ENCODE data around the gene SLFN13.
"Not testable (repeated sequence)": the region's sequence is repeated elsewhere in the genome, so short reads cannot be mapped to it uniquely, and the experiment has no call there.

The SLFN13 gene

GRCh38 chr17:35448214-35448898 is at the start of gene SLFN13:
TSS of gene SLFN13 (minus strand) at chr17:35448766. CDS start at chr17:35445680, 3,086 bp downstream.
- in situ Hi-C loops (cut with HindIII; ENCODE audit: low pct_ligation_motif_present, low pct_unique_long_range_greater_than_20kb, low sequenced_read_pairs) = loop anchor here (25.0 kb wide), 1 partner anchor 89 kb away; the partner anchor contains the start of gene SLFN12L
- peak; percentile 93 for DNase-seq

GRCh38 chr17:35496451-35497290 is 48.1 kb upstream of the SLFN13 start:
- no peak for DNase-seq
- in situ Hi-C loops (cut with HindIII; ENCODE audit: low pct_ligation_motif_present, low pct_unique_long_range_greater_than_20kb, low sequenced_read_pairs) = no loop called here

DNA sequence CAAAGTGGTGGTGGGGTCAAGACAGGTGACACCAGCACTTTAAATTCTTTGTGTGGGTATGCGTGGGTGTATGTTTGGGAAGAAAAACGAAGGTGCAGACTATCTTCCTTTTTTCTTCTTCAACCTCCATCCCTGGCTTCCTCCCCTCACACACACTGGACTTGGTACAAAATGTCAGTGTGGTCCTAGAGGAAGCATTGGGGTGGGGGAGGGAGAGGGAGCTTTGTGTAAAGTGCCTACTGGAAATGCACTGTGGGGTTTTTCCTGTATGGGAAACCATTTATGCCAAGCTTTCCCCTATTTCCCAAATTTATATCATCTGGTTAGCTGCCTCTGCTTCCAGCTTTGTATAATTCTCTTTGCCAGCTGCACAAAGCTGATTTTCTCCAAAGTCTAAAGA is 44.5 kb upstream of the SLFN13 start:
- in situ Hi-C loops (cut with HindIII; ENCODE audit: low pct_ligation_motif_present, low pct_unique_long_range_greater_than_20kb, low sequenced_read_pairs) = no loop called here
- no peak for DNase-seq

GRCh38 chr17:35491417-35491816 is 42.9 kb upstream of the SLFN13 start:
- DNase-seq = no peak
- in situ Hi-C loops (cut with HindIII; ENCODE audit: low pct_ligation_motif_present, low pct_unique_long_range_greater_than_20kb, low sequenced_read_pairs) = no loop called here

GRCh38 chr17:35489944-35490343 is 41.4 kb upstream of the SLFN13 start:
- in situ Hi-C loops (cut with HindIII; ENCODE audit: low pct_ligation_motif_present, low pct_unique_long_range_greater_than_20kb, low sequenced_read_pairs) = no loop called here
- no peak for DNase-seq

DNA sequence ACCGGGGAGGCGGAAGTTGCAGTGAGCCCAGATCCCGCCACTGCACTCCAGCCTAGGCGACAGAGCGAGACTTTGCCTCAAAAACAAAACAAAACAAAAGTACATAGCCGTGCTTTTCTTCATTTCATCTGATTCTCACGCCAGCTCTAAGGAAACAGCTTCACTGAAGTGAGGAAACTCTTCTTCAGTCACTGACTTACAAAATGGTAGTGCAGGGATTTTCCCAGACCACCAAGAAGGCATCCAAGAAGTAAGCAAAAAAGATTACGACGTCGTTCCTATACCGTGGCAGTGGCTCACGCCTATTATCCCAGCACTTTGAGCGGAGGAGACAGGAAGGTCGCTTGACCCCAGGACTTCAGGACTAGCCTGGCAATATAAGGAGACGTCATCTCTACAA is 40.4 kb upstream of the SLFN13 start:
- in situ Hi-C loops (cut with HindIII; ENCODE audit: low pct_ligation_motif_present, low pct_unique_long_range_greater_than_20kb, low sequenced_read_pairs) = no loop called here
- no peak for DNase-seq

- in situ Hi-C loops (cut with HindIII; ENCODE audit: low pct_ligation_motif_present, low pct_unique_long_range_greater_than_20kb, low sequenced_read_pairs) = no loop called here
- peak; percentile 32 for DNase-seq
These were observed 38.6 kb upstream of the SLFN13 start for GRCh38 chr17:35486920-35487732.

DNA sequence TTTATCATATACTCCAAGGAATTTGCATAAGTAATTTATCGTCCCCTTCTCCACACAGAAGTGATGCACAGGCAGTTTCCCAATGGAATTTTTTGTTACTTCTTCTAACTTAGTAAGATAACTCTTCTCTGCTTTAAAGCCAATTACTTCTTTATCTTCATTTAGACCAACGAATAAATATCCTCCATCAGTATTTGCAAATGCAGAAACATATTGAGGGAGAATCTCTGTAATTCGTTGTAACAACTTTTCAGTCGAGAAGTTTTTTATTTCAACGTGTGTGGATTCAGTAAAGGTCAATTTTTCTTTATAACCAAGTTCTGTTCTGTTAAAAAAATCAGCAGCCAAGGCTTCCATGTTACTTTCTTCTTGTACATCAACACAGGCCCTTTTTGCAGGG is 30.7 kb upstream of the SLFN13 start:
- in situ Hi-C loops (cut with HindIII; ENCODE audit: low pct_ligation_motif_present, low pct_unique_long_range_greater_than_20kb, low sequenced_read_pairs) = no loop called here
- no peak for DNase-seq

DNA sequence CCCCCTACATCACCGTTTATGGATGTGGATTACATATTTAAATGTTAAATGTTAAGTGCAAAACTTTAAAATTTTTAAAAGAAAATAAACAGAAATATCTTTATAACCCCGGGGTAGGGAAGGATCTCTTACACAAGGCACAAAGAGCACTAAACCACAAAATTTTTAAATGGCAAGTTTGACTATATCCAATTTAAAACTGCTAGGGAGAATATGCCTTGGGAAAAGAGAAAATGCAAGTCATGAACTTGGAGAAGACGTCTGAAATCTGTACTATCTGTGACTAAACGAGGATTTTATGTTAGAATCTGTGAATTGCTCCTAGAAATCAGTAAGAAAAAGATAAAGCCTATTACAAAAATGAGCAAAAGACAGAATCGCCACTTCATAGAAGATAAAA is 28.7 kb upstream of the SLFN13 start:
- in situ Hi-C loops (cut with HindIII; ENCODE audit: low pct_ligation_motif_present, low pct_unique_long_range_greater_than_20kb, low sequenced_read_pairs) = no loop called here
- DNase-seq = no peak

- DNase-seq = no peak
- in situ Hi-C loops (cut with HindIII; ENCODE audit: low pct_ligation_motif_present, low pct_unique_long_range_greater_than_20kb, low sequenced_read_pairs) = no loop called here
These were observed 27.8 kb upstream of the SLFN13 start for GRCh38 chr17:35476283-35476820.

DNA sequence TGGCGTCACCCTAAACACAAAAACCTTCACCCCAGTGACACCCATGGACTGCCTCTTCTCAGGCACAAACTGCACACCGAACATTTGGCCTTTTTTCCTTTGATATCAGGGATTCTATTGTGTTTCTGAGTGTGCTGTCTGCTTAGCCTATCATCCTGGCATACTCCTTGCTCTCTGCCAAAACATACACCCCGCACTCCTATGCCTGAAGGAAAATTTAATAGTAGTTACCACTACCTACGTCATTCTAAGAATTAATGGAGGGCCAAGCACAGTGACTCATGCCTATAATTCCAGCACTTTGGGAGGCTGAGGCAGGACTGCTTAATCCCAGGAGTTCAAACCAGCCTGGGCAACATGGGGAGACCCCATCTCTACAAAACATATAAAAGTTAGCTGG is 19.9 kb upstream of the SLFN13 start:
- no peak for DNase-seq
- in situ Hi-C loops (cut with HindIII; ENCODE audit: low pct_ligation_motif_present, low pct_unique_long_range_greater_than_20kb, low sequenced_read_pairs) = no loop called here

- no peak for DNase-seq
- in situ Hi-C loops (cut with HindIII; ENCODE audit: low pct_ligation_motif_present, low pct_unique_long_range_greater_than_20kb, low sequenced_read_pairs) = no loop called here
These were observed 19.3 kb upstream of the SLFN13 start for GRCh38 chr17:35467824-35468223.

DNA sequence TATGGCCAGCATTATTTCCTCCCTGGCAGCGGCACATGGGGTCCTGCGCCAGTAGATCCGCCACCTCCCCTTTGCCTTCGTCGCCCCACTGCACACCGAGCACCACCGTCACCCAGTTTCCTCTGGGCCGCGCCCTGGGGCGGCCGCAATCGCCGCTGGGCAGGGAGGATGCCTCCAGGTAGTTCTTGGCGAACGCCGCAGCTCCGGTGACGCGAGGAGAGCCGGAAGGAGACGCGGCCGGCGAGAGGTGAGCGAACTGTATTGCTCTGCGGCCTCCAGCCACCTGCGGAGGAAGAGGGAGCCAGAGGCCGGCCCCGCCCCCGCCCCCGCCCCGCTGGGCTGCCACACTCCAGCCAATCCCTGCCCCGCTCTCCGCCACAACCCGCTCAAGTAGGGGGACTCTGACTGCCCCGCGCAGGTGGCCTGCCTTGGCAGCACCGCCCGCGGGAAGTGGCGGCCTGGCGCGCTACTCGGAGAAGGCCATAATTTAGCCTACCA is 11.8 kb upstream of the SLFN13 start:
- in situ Hi-C loops (cut with HindIII; ENCODE audit: low pct_ligation_motif_present, low pct_unique_long_range_greater_than_20kb, low sequenced_read_pairs) = no loop called here
- peak; percentile 69 for DNase-seq

DNA sequence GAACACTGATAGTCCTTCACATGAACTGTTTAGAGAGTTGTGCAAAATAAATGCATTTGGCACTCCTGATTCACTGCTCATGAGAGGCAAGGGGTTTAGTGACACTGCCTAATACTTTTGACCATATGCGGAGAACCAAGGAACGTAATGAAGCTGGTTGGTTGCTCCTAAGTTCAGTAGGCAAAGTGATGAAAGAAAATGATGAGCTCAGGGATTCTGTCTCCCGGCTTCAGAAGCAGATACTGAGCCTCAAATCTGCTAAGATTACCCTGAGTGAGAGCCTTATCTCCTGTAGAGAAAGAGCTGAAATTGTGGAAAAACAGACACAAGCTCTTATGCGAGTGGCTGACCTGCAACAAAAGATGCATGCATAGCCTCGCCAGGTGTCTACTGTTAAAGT is 5.5 kb upstream of the SLFN13 start:
- in situ Hi-C loops (cut with HindIII; ENCODE audit: low pct_ligation_motif_present, low pct_unique_long_range_greater_than_20kb, low sequenced_read_pairs) = not testable (repeated sequence)

GRCh38 chr17:35453171-35453570 is 4.6 kb upstream of the SLFN13 start:
- no peak for DNase-seq
- in situ Hi-C loops (cut with HindIII; ENCODE audit: low pct_ligation_motif_present, low pct_unique_long_range_greater_than_20kb, low sequenced_read_pairs) = no loop called here

More for the DNA sequence above, 5.5 kb upstream of the SLFN13 start:
- not testable (repeated sequence) for DNase-seq

DNA sequence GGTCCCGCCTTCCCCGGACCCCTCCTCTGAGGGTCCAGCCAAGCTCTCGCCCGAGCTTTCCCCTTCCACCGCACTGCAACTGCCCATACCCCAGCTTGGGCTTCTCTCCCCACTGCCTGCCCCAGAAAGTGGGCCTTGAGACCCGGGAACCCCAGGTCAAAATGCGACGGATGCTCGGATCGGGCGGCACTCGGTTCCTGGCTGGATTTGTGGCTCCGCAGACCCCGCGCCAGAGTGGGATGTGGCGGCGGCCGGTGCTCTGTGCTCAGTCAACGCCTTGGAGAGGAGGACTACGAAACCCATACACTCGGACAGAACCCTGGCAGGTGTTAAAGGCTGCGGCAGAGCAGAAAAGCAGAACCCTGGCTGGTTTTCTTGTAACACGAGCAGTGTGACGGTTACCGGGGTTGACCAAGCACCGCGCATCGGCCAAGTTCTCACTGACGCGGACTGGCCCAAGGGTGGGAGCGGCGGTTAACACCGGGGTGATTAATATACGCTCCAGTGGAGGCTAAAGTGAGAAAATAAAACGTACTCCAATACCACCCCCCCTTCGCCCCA is 885 bp upstream of the SLFN13 start:
- no peak for DNase-seq
- in situ Hi-C loops (cut with HindIII; ENCODE audit: low pct_ligation_motif_present, low pct_unique_long_range_greater_than_20kb, low sequenced_read_pairs) = loop anchor here (25.0 kb wide), 1 partner anchor 88 kb away; the partner anchor contains the start of gene SLFN12L

GRCh38 chr17:35448899-35449227 is 297 bp upstream of the SLFN13 start:
- in situ Hi-C loops (cut with HindIII; ENCODE audit: low pct_ligation_motif_present, low pct_unique_long_range_greater_than_20kb, low sequenced_read_pairs) = loop anchor here (25.0 kb wide), 1 partner anchor 88 kb away; the partner anchor contains the start of gene SLFN12L
- DNase-seq = no peak

- DNase-seq = no peak
- in situ Hi-C loops (cut with HindIII; ENCODE audit: low pct_ligation_motif_present, low pct_unique_long_range_greater_than_20kb, low sequenced_read_pairs) = loop anchor here (25.0 kb wide), 1 partner anchor 90 kb away; the partner anchor contains the start of gene SLFN12L
These were observed 1.1 kb downstream of the SLFN13 start for GRCh38 chr17:35447499-35447898.

All from ACHN (cell line).